ENCODE results near the gene PCDHA3.
A peak's percentile ranks its signal among the peaks of the same experiment; 100 is the strongest.
"Not testable (repeated sequence)": the region's sequence is repeated elsewhere in the genome, so short reads cannot be mapped to it uniquely, and the experiment has no call there.

Gene PCDHA3

DNA sequence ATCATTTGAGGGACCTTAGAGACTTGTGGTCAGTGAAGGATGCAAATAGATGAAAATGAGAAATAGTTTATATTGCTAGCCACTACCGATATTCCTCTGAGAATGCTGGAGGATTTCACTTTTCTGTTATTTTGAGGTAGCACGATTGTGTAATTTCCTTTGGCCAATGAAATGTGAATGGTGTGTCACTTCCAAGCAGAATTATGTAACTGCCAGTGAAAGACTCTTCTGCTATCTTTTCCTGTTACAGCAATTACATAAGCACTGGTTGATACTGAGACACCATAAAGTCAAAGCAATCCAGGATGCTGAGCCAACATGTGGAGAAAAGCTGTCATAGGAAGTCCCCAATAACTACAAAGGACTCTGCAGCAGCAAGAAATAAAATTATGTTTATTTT lies 9.8 kb upstream of the PCDHA3 start:
- Histone ChIP-seq H3K36me3 (ENCODE audit: insufficient read depth, low read length) (no peaks in the 10 kb centered on the region), H3K4me2 (ENCODE audit: low read depth, low read length, poor library complexity, severe bottlenecking) (no peak overlapping the region), H3K4me3 (ENCODE audit: low read length, poor library complexity, severe bottlenecking) (no peak overlapping the region), H3K79me2 (ENCODE audit: insufficient read depth, low read length) (no peaks in the 10 kb centered on the region), H3K9me3 (ENCODE audit: insufficient read depth, low read depth, low read length) (no peaks in the 10 kb centered on the region), H3K4me1 (ENCODE audit: insufficient read depth, low read length, poor library complexity, severe bottlenecking) (no peaks in the 10 kb centered on the region), H3F3A (ENCODE audit: low read depth) (no peaks in the 10 kb centered on the region), H2AFZ (ENCODE audit: low read length) (no peak overlapping the region), H3K9me2 (replicated peaks; ENCODE audit: low read depth, low read length) (no peaks in the 10 kb centered on the region), H4K20me1 (ENCODE audit: insufficient read depth, low read length, poor library complexity, severe bottlenecking) (no peaks in the 10 kb centered on the region), H3K9ac (ENCODE audit: low read depth, low read length, poor library complexity, severe bottlenecking) (no peak overlapping the region), H3K27me3 (ENCODE audit: insufficient read depth, low read length, poor library complexity, severe bottlenecking) (no peaks in the 10 kb centered on the region)
- TF ChIP-seq CTCF (conservative IDR thresholded peaks at IDR 0.05; ENCODE audit: low read length) (no peak), EZH2phosphoT487 (IDR thresholded peaks at IDR 0.05; ENCODE audit: borderline replicate concordance) (no peak)

DNA sequence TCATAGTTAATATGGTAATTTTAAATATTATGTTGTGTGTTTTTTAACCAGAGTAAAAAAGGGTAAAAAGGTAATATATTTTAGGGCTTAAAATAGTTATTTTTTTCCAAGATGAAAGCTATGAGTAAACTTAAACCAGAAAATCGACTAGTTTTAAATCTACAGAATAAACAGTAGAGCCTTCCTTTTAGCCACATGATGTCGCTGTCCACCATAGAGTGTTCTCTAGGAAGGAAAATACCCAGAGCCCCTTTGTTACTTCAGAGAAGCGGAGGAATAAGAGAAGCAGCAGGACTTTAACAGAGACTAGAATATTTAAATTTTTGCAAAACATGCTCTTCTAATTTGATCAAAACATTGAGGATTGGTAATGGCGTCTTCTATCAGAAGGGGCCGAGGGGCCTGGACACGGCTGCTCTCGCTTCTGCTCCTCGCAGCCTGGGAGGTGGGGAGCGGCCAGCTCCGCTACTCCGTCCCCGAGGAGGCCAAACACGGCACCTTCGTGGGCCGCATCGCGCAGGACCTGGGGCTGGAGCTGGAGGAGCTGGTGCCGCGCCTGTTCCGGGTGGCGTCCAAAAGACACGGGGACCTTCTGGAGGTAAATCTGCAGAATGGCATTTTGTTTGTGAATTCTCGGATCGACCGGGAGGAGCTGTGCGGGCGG lies 6.1 kb upstream of the PCDHA3 start, which contains the start of gene PCDHA2:
PCDHA2 (plus strand) TSS at position 258 of the 664 bp plus-strand sequence.
- no peaks in the 10 kb centered on the region for H3K36me3 ChIP-seq (ENCODE audit: insufficient read depth, low read length)
- H3K4me1 ChIP-seq (ENCODE audit: insufficient read depth, low read length, poor library complexity, severe bottlenecking): no peaks in the 10 kb centered on the region
- no peaks in the 10 kb centered on the region for H3K9me3 ChIP-seq (ENCODE audit: insufficient read depth, low read depth, low read length)
- no peaks in the 10 kb centered on the region for H3F3A ChIP-seq (ENCODE audit: low read depth)
- H3K4me3 ChIP-seq (ENCODE audit: low read length, poor library complexity, severe bottlenecking): no peak within 1 kb of the TSS
- no peak for TF ChIP-seq EZH2phosphoT487 (IDR thresholded peaks at IDR 0.05; ENCODE audit: borderline replicate concordance)
- TF ChIP-seq CTCF (conservative IDR thresholded peaks at IDR 0.05; ENCODE audit: low read length): peak; percentile 37; the same call in 1 of the 2 replicates
- no peaks in the 10 kb centered on the region for H3K79me2 ChIP-seq (ENCODE audit: insufficient read depth, low read length)
- H3K9me2 ChIP-seq (replicated peaks; ENCODE audit: low read depth, low read length): no peaks in the 10 kb centered on the region
- H2AFZ ChIP-seq (ENCODE audit: low read length): no peak within 1 kb of the TSS
- no peak within 1 kb of the TSS for H3K4me2 ChIP-seq (ENCODE audit: low read depth, low read length, poor library complexity, severe bottlenecking)
- no peaks in the 10 kb centered on the region for H4K20me1 ChIP-seq (ENCODE audit: insufficient read depth, low read length, poor library complexity, severe bottlenecking)
- no peak within 1 kb of the TSS for H3K9ac ChIP-seq (ENCODE audit: low read depth, low read length, poor library complexity, severe bottlenecking)
- no peaks in the 10 kb centered on the region for H3K27me3 ChIP-seq (ENCODE audit: insufficient read depth, low read length, poor library complexity, severe bottlenecking)

- no peaks in the 10 kb centered on the region for H3K36me3 ChIP-seq (ENCODE audit: insufficient read depth, low read length)
- TF ChIP-seq EZH2phosphoT487 (IDR thresholded peaks at IDR 0.05; ENCODE audit: borderline replicate concordance): no peak
- TF ChIP-seq CTCF (conservative IDR thresholded peaks at IDR 0.05; ENCODE audit: low read length): 0 out of 2 replicates have a peak, but pooled peaks have one; percentile 7
- H2AFZ ChIP-seq (ENCODE audit: low read length): no peak overlapping the region
- no peak overlapping the region for H3K9ac ChIP-seq (ENCODE audit: low read depth, low read length, poor library complexity, severe bottlenecking)
- H3K4me1 ChIP-seq (ENCODE audit: insufficient read depth, low read length, poor library complexity, severe bottlenecking): no peaks in the 10 kb centered on the region
- H3K9me3 ChIP-seq (ENCODE audit: insufficient read depth, low read depth, low read length): no peaks in the 10 kb centered on the region
- H3K27me3 ChIP-seq (ENCODE audit: insufficient read depth, low read length, poor library complexity, severe bottlenecking): no peaks in the 10 kb centered on the region
- no peaks in the 10 kb centered on the region for H3F3A ChIP-seq (ENCODE audit: low read depth)
- H3K4me2 ChIP-seq (ENCODE audit: low read depth, low read length, poor library complexity, severe bottlenecking): no peak overlapping the region
- no peak overlapping the region for H3K4me3 ChIP-seq (ENCODE audit: low read length, poor library complexity, severe bottlenecking)
- H4K20me1 ChIP-seq (ENCODE audit: insufficient read depth, low read length, poor library complexity, severe bottlenecking): no peaks in the 10 kb centered on the region
- H3K79me2 ChIP-seq (ENCODE audit: insufficient read depth, low read length): no peaks in the 10 kb centered on the region
- no peaks in the 10 kb centered on the region for H3K9me2 ChIP-seq (replicated peaks; ENCODE audit: low read depth, low read length)
These were observed 5.6 kb upstream of the PCDHA3 start for GRCh38 chr5:140795259-140795641.

DNA sequence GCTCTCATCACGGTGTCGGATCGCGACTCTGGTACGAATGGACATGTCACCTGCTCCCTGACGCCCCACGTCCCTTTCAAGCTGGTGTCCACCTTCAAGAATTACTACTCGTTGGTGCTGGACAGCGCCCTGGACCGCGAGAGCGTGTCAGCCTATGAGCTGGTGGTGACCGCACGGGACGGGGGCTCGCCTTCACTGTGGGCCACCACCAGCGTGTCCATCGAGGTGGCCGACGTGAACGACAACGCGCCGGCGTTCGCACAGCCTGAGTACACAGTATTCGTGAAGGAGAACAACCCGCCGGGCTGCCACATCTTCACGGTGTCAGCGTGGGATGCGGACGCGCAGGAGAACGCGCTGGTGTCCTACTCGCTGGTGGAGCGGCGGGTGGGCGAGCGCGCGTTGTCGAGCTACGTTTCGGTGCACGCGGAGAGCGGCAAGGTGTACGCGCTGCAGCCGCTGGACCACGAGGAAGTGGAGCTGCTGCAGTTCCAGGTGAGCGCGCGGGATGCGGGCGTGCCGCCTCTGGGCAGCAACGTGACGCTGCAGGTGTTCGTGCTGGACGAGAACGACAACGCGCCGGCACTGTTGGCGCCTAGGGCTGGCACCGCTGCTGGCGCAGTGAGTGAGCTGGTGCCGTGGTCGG lies 4.7 kb upstream of the PCDHA3 start:
- not testable (repeated sequence) for H3K4me1 ChIP-seq (ENCODE audit: insufficient read depth, low read length, poor library complexity, severe bottlenecking); H3K79me2 ChIP-seq (ENCODE audit: insufficient read depth, low read length); H3K36me3 ChIP-seq (ENCODE audit: insufficient read depth, low read length); H3K4me3 ChIP-seq (ENCODE audit: low read length, poor library complexity, severe bottlenecking); H3K9me2 ChIP-seq (replicated peaks; ENCODE audit: low read depth, low read length); H3K9me3 ChIP-seq (ENCODE audit: insufficient read depth, low read depth, low read length); H3K9ac ChIP-seq (ENCODE audit: low read depth, low read length, poor library complexity, severe bottlenecking); H4K20me1 ChIP-seq (ENCODE audit: insufficient read depth, low read length, poor library complexity, severe bottlenecking); H3K4me2 ChIP-seq (ENCODE audit: low read depth, low read length, poor library complexity, severe bottlenecking); H3F3A ChIP-seq (ENCODE audit: low read depth); H3K27me3 ChIP-seq (ENCODE audit: insufficient read depth, low read length, poor library complexity, severe bottlenecking); H2AFZ ChIP-seq (ENCODE audit: low read length)
